Nephron (organoid): ENCODE data around the gene RHOV.

Source experiments
- H3K27ac Mint-ChIP-seq, 3 experiments: 2 replicates each; pipeline ENCODE4 v1.8.0; 2020; ENCODE audit warnings: mixed read lengths in 3 of 3, mild to moderate bottlenecking in 2 of 3, moderate library complexity in 1 of 3
- H3K27me3 Mint-ChIP-seq: 2 replicates; pipeline ENCODE4 v1.8.0; 2021; ENCODE audit warnings: low read depth, mild to moderate bottlenecking, moderate library complexity, mixed read lengths
- H3K36me3 Mint-ChIP-seq: 2 replicates; pipeline ENCODE4 v1.8.0; 2020; ENCODE audit warnings: low read depth, mixed read lengths
- H3K4me1 Mint-ChIP-seq: 2 replicates; pipeline ENCODE4 v1.8.0; 2020; ENCODE audit warnings: mixed read lengths
- H3K4me3 Mint-ChIP-seq, 3 experiments: 2 replicates each; pipeline ENCODE4 v1.8.0; 2020; ENCODE audit warnings: mild to moderate bottlenecking in 3 of 3, mixed read lengths in 3 of 3, moderate library complexity in 2 of 3
- H3K9me3 Mint-ChIP-seq: 2 replicates; pipeline ENCODE4 v1.8.0; 2020; ENCODE audit warnings: mixed read lengths
- CTCF ChIP-seq, 3 experiments: fragments of 200-600 bp; sonication (generic); IDR thresholded peaks; one replicate each; pipeline ENCODE4 v1.5.0; 2021; ENCODE audit warnings: antibody characterized with exemption in 3 of 3; ENCODE audit not compliant: unreplicated experiment in 3 of 3

Gene RHOV

DNA sequence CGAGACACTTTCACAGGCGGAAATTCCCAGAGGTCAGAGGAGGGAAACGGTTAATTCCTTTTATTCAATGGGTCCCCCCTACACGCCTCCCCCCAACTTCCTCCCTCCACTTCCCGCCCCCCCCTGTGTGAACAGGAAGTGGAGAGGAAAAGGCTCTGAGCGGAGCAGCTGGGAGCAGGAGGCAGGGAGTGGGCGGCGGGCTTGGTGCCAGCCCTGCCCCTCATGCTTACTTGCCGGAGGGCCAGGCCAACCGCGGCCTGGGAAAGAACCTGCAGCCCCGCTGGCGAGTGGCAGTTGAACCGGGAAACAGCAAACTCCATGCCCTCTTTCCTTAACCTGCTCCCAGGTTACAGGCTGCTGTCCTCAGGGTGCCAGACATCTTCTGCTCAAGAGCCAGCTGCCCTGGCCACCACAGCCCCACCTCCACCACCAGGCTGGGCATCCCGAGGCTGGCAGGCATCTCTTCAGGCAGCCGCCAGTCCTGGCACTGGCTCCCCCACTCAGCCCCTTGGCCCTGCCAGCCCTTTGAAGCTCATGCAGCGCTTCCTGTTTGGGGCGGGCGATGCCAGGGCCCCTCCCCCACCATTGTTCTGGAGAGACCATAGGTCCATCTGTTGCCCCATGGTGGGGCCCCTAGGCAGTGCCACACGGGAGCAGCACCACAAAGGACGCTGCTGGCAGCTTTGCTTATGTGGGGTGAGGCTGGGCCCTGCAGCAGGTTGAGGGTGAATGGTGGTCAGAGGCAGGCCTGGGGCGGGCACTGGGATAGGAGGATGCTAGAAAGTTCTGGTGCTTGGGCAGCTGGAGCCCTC, 33.2 kb upstream of the RHOV start:
- no peaks in the 10 kb centered on the region for H3K9me3 Mint-ChIP-seq
- H3K27me3 Mint-ChIP-seq, result no peaks in the 10 kb centered on the region
- H3K27ac Mint-ChIP-seq, result peak overlapping the region in 1 of 3 experiments; percentile 31
- peaks cover 40% of the 10 kb centered on the region for H3K4me1 Mint-ChIP-seq
- H3K36me3 Mint-ChIP-seq, result peaks cover 22% of the 10 kb centered on the region
- H3K4me3 Mint-ChIP-seq, result peak overlapping the region; percentile 26 to 46 (median 45)
- TF ChIP-seq CTCF (IDR thresholded peaks at IDR 0.05; ENCODE audit: unreplicated experiment in 3 of 3), result no peak

DNA sequence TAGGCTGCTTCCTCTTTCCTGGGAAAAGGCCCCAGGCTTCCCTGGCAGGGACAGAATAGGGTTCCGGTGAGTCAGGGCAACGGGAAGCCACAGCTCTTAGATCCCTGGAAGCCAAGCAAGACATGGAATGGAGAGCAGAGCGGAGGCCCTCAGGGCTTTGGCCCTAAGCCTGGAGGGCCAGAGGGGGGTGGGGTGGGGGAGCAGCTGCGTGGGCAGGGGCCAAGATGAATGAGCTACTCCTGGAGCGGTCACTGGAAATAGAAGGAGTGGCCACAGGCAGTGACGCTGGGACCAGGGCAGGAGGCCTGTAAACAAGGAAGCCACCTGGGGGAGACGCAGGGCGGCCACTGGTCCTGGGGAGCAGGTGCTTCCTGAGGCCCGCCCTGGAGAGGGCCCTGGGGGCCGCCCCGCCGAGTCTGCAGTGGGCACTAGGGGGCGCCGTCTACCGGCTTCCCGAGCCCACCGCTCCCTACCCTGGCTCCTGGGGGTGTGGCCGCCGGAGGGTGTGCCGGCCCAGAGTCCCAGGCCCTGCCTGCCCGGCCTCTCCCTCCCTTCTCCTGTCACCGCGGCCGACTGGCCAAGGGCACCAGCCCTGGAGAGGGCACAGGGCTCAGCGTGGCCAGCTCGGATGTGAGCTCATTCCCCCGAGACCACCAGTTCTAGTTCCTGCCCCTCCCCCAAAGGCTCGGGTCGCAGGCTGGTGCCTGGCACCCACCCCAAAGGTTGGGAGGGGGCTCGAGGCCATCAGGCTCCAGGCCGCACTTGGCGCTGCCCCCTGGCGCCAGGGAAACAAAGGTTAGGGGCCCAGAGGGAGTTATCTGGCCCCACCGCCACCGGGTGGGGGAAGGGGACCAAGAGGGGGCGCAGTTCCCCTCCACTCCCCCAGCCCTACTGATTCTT, 32.3 kb upstream of the RHOV start:
- peak; percentile 83 to 97 (median 88) for TF ChIP-seq CTCF (IDR thresholded peaks at IDR 0.05; ENCODE audit: unreplicated experiment in 3 of 3)
- Mint-ChIP-seq H3K4me3 (peak overlapping the region; percentile 43 to 53 (median 51)), H3K27me3 (no peaks in the 10 kb centered on the region), H3K36me3 (peaks cover 23% of the 10 kb centered on the region), H3K4me1 (peaks cover 36% of the 10 kb centered on the region), H3K9me3 (no peaks in the 10 kb centered on the region), H3K27ac (peak overlapping the region in 2 of 3 experiments; percentile 52 to 79)

DNA sequence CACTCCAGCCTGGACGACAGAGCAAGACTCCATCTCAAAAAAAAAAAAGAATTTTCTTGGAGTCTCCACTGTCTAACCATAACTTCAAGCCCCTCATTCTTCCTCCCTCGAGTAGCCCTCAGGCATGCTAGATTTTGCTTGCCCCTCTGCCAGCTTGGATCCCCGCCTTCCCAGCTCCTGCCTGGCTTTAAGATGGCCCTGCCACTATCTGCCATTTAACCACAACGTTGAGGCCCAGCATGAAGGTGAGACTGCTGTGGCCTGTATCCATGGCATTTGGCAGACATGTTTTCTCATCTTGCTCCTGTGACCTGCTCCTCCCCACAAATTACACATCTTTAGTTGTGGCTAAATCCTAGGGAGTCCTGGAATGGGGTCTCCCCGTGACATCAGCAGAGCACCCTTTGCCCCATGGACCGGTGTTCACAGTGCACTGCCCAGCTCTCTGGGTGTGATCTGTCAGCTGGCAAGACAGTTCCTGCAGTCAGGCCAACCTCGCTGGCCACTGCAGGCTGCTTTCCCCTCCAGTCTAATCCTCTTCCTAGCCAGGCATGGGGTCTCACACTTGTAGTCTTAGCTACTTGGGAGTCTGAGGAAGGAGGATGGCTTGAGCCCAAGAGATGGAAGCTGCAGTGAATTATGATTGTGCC, 30.6 kb upstream of the RHOV start:
- Mint-ChIP-seq H3K9me3 (no peaks in the 10 kb centered on the region), H3K27me3 (no peaks in the 10 kb centered on the region), H3K4me1 (peaks cover 20% of the 10 kb centered on the region), H3K27ac (peak overlapping the region in 1 of 3 experiments; percentile 66), H3K36me3 (peaks cover 36% of the 10 kb centered on the region), H3K4me3 (no peak overlapping the region)
- no peak for TF ChIP-seq CTCF (IDR thresholded peaks at IDR 0.05; ENCODE audit: unreplicated experiment in 3 of 3)

GRCh38 chr15:40902605-40903561, 28.8 kb upstream of the RHOV start:
- Mint-ChIP-seq H3K36me3 (peaks cover 46% of the 10 kb centered on the region), H3K4me3 (no peak overlapping the region), H3K4me1 (peaks cover 12% of the 10 kb centered on the region), H3K9me3 (no peaks in the 10 kb centered on the region), H3K27ac (no peak overlapping the region), H3K27me3 (no peaks in the 10 kb centered on the region)
- TF ChIP-seq CTCF (IDR thresholded peaks at IDR 0.05; ENCODE audit: unreplicated experiment in 3 of 3), result no peak

GRCh38 chr15:40901053-40901443, 27.0 kb upstream of the RHOV start:
- no peak overlapping the region for H3K4me3 Mint-ChIP-seq
- no peak overlapping the region for H3K27ac Mint-ChIP-seq
- no peak for TF ChIP-seq CTCF (IDR thresholded peaks at IDR 0.05; ENCODE audit: unreplicated experiment in 3 of 3)
- H3K27me3 Mint-ChIP-seq, result no peaks in the 10 kb centered on the region
- H3K4me1 Mint-ChIP-seq, result peaks cover 12% of the 10 kb centered on the region
- peaks cover 57% of the 10 kb centered on the region for H3K36me3 Mint-ChIP-seq
- no peaks in the 10 kb centered on the region for H3K9me3 Mint-ChIP-seq
